GM12891 (cell line): ENCODE data around the gene MBNL2.

ENCODE experiments used
- PAX5 ChIP-seq: IDR thresholded peaks from 2 replicates; pipeline ENCODE4 v1.6.1; 2011; ENCODE audit warnings: low read length, moderate library complexity, mild to moderate bottlenecking; ENCODE audit not compliant: insufficient read depth, severe bottlenecking
- POLR2A ChIP-seq: IDR thresholded peaks from 2 replicates; pipeline ENCODE4 v1.6.1; 2011; ENCODE audit warnings: low read depth, low read length, control low read depth
- POLR2AphosphoS5 ChIP-seq: IDR thresholded peaks from 2 replicates; pipeline ENCODE4 v1.6.1; 2011; ENCODE audit warnings: low read depth, low read length, control low read depth
- POU2F2 ChIP-seq: IDR thresholded peaks from 2 replicates; pipeline ENCODE4 v1.6.1; 2011; ENCODE audit warnings: low read depth, mild to moderate bottlenecking, control low read depth, low read length, moderate library complexity
- TAF1 ChIP-seq: IDR thresholded peaks from 2 replicates; pipeline ENCODE4 v1.6.1; 2011; ENCODE audit warnings: low read depth, low read length, control low read depth

DNA sequence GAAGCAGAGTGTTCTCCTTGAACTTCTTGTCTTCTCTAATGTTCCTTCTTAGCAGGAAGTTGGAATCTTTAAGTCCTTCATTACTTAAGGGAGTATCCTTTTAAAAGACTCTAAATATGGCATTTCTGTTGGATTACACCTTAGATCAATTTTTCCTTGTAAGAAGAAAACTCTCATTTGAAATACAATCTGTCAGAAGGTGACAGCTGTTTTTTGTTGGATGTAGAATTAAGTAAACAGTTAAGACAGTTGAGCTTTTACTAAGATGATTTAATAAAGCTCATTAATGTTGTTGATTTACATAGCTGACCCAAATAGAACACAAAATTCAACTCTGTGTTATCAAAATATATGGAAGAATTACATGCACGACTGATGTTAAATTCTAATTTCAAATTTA, 16.7 kb upstream of the MBNL2 start:
- TF ChIP-seq POLR2A (no peak), TAF1 (no peak), POU2F2 (no peak), POLR2AphosphoS5 (no peak), PAX5 (no peak)
